Hepatocyte (in vitro differentiated cells): ENCODE data around the gene RBM33.

Source experiments
- EZH2 ChIP-seq: fragments of 200-600 bp; sonication (generic); IDR thresholded peaks from 2 replicates; pipeline ENCODE4 v1.6.1; 2016; ENCODE audit warnings: antibody characterized with exemption, mild to moderate bottlenecking, borderline replicate concordance
- EZH2phosphoT487 ChIP-seq: fragments of 200-600 bp; sonication (generic); IDR thresholded peaks from one replicate; pipeline ENCODE4 v1.6.1; 2018; ENCODE audit warnings: antibody characterized with exemption, mild to moderate bottlenecking, low read depth, moderate library complexity; ENCODE audit not compliant: unreplicated experiment, severe bottlenecking
- TF ChIP-seq, protein P1 (sequence below): fragments of 200-600 bp; sonication (generic); IDR thresholded peaks from 2 replicates; pipeline ENCODE4 v1.5.1; 2016; ENCODE audit warnings: antibody characterized with exemption, mild to moderate bottlenecking; ENCODE audit not compliant: poor library complexity

DNA sequence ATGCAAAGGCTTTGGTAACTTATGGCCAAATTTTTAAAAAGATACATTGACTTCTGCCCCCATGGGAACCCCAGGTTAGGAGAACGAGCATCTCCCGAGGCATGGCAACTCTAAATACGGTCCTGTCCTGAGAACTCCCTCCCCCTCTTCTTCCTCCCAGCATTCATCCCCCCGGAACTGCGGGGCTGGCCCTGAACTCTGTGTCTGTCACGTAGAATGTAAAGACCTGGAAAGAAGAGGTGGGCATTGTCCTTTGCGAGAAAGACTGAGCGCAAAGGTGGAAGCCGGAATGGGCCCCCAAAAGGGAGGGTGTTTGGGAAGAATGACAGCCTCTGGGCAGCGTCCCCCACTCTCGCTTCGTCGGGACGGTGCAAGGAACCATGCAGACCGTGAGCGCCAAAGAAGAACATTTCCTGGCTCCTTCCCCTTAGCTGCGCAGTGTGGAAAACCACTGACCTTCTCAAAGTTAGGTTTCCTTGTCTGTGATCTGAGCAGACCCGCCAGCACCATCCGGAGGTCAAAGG lies 146.8 kb downstream of the RBM33 start:
- TF ChIP-seq, protein P1, sequence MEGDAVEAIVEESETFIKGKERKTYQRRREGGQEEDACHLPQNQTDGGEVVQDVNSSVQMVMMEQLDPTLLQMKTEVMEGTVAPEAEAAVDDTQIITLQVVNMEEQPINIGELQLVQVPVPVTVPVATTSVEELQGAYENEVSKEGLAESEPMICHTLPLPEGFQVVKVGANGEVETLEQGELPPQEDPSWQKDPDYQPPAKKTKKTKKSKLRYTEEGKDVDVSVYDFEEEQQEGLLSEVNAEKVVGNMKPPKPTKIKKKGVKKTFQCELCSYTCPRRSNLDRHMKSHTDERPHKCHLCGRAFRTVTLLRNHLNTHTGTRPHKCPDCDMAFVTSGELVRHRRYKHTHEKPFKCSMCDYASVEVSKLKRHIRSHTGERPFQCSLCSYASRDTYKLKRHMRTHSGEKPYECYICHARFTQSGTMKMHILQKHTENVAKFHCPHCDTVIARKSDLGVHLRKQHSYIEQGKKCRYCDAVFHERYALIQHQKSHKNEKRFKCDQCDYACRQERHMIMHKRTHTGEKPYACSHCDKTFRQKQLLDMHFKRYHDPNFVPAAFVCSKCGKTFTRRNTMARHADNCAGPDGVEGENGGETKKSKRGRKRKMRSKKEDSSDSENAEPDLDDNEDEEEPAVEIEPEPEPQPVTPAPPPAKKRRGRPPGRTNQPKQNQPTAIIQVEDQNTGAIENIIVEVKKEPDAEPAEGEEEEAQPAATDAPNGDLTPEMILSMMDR: no peak
- TF ChIP-seq EZH2 (no peak), EZH2phosphoT487 (no peak)
